Measurements from ENCODE around the gene QRFP.
"Not testable (repeated sequence)": the region's sequence is repeated elsewhere in the genome, so short reads cannot be mapped to it uniquely, and the experiment has no call there.

The QRFP gene

GRCh38 chr9:130919559-130920145, 23.0 kb upstream of the QRFP start:
- no peak for DNase-seq (ENCODE audit: low spot score)

- no peak for DNase-seq (ENCODE audit: low spot score)
These were observed 22.4 kb upstream of the QRFP start for GRCh38 chr9:130918826-130919558.

GRCh38 chr9:130918101-130918825, 21.7 kb upstream of the QRFP start:
- DNase-seq (ENCODE audit: low spot score), result no peak

GRCh38 chr9:130917168-130917960, 20.8 kb upstream of the QRFP start:
- no peak for DNase-seq (ENCODE audit: low spot score)

- no peak for DNase-seq (ENCODE audit: low spot score)
These were observed 18.5 kb upstream of the QRFP start for GRCh38 chr9:130915096-130915447.

GRCh38 chr9:130914417-130915095, 17.9 kb upstream of the QRFP start:
- no peak for DNase-seq (ENCODE audit: low spot score)

- DNase-seq (ENCODE audit: low spot score), result no peak
These were observed 17.2 kb upstream of the QRFP start for GRCh38 chr9:130913599-130914416.

GRCh38 chr9:130912932-130913598, 16.5 kb upstream of the QRFP start:
- no peak for DNase-seq (ENCODE audit: low spot score)

- DNase-seq (ENCODE audit: low spot score), result no peak
These were observed 14.8 kb upstream of the QRFP start for GRCh38 chr9:130911254-130912049.

- not testable (repeated sequence) for DNase-seq (ENCODE audit: low spot score)
These were observed 14.1 kb upstream of the QRFP start for GRCh38 chr9:130910670-130911069.

- not testable (repeated sequence) for DNase-seq (ENCODE audit: low spot score)
These were observed 13.4 kb upstream of the QRFP start for GRCh38 chr9:130910041-130910440.

GRCh38 chr9:130908878-130909355, 12.3 kb upstream of the QRFP start:
- no peak for DNase-seq (ENCODE audit: low spot score)

GRCh38 chr9:130908146-130908877, 11.7 kb upstream of the QRFP start:
- no peak for DNase-seq (ENCODE audit: low spot score)

GRCh38 chr9:130906735-130907416, 10.3 kb upstream of the QRFP start:
- DNase-seq (ENCODE audit: low spot score), result no peak

GRCh38 chr9:130905902-130906734, 9.5 kb upstream of the QRFP start:
- DNase-seq (ENCODE audit: low spot score), result no peak

GRCh38 chr9:130905125-130905901, 8.7 kb upstream of the QRFP start:
- no peak for DNase-seq (ENCODE audit: low spot score)

Measured in D341Med (cell line).